Measurements from ENCODE around the gene MAP3K3.

Gene MAP3K3

DNA sequence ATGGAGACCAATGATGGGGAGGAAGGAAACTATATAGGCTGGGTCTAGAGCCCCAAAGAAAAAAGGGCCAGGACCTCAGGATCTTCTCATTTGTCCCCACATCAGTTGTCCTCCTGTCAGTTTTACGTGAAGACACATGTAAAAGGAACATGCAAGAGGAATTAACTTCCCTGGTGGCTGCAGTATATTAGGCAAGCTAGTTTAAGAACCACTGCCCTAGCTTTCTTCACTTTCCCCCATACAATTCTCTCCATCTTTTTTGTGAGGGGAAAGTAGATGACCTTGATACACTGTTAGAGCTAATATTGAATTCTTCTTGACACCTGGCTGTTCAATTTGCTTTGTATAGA, 2.3 kb downstream of the MAP3K3 start:
- Histone ChIP-seq H3K27me3 (ENCODE audit: control insufficient read depth, insufficient read depth, low read length) (no peaks in the 10 kb centered on the region), H3K4me1 (ENCODE audit: control insufficient read depth, insufficient read depth, low read length) (peaks cover 22% of the 10 kb centered on the region), H3K9me3 (replicated peaks; ENCODE audit: low read length) (no peaks in the 10 kb centered on the region), H3K4me2 (ENCODE audit: low read length) (peak overlapping the region; percentile 92), H3K9ac (ENCODE audit: low read depth, low read length) (no peak overlapping the region), H3K4me3 (ENCODE audit: low read length) (no peak overlapping the region), H3K36me3 (ENCODE audit: insufficient read depth, low read length) (no peaks in the 10 kb centered on the region)

DNA sequence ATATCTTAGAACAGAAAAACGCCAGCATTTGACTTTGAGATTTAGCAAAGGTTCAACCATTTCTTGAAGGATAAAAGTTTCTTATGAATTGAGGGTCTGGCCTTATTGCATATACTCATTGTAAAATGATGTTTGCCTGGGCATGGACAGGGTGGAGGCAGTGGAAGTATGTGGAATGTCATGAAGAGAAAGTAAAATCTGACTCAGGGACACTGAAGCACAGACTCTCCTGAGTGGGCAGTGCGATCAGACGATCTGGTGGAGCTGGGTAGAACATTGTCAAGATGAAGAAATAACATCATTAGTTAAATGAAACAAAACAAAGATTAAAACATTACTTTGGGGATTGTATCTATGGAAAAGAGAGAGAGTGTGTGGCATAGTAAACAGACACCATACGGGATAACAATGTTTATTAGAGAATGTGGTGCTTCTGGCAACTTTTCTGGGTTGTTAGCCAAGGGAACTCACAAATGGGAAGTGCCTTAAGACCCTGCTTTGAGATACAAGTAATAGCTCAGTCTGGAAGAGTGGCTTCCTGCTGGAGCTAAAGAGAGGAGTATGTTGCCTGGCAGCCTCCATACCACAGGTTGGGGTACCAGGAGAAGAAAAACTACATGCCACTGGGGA, 4.4 kb downstream of the MAP3K3 start:
- no peak overlapping the region for H3K9ac ChIP-seq (ENCODE audit: low read depth, low read length)
- H3K27me3 ChIP-seq (ENCODE audit: control insufficient read depth, insufficient read depth, low read length): no peaks in the 10 kb centered on the region
- no peak overlapping the region for H3K4me3 ChIP-seq (ENCODE audit: low read length)

DNA sequence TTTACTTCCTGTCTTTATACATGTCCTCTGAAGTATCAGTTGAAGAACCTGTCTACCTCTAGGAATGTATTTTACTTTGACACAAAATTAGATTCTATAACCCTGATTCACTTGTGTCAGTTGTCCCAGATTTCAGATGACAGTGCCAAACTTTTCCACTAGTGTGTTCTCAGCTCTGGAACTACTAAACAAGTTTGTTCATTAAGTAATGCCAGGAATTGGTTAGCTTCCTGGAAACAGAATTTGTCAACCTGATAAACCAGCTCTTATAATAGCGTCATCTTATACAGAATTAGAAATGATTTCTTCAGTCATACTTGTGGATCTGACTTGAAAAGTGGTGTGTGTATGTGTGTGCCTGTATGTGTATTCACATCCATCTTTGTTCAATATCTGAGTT, 7.4 kb downstream of the MAP3K3 start:
- H3K4me1 ChIP-seq (ENCODE audit: control insufficient read depth, insufficient read depth, low read length): peaks cover 12% of the 10 kb centered on the region
- peaks cover 13% of the 10 kb centered on the region for H3K36me3 ChIP-seq (ENCODE audit: insufficient read depth, low read length)
- H3K4me2 ChIP-seq (ENCODE audit: low read length): no peak overlapping the region

More for the DNA sequence above, 4.4 kb downstream of the MAP3K3 start:
- Histone ChIP-seq H3K36me3 (ENCODE audit: insufficient read depth, low read length) (no peaks in the 10 kb centered on the region), H3K9me3 (replicated peaks; ENCODE audit: low read length) (no peaks in the 10 kb centered on the region), H3K4me2 (ENCODE audit: low read length) (peak overlapping the region; percentile 32), H3K4me1 (ENCODE audit: control insufficient read depth, insufficient read depth, low read length) (peaks cover 22% of the 10 kb centered on the region)

DNA sequence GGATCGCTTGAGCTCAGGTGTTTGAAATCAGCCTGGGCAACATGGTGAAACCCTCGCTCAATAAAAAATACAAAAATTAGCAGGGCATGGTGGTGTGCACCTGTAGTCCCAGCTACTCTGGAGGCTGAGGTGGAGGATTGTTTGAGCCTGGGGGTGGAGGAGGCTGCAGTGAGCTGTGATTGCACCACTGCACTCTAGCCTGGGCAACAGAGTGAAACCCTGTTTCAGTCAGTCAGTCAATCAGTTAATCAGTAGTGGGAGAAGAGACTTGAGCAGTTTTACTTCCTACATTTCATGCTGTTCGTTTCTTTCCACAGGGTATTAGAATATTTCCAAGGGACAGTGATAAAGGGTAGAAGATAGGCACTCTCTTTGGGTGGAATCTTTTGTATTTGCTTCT, 8.8 kb downstream of the MAP3K3 start:
- Histone ChIP-seq H3K9ac (ENCODE audit: low read depth, low read length) (no peak overlapping the region), H3K4me3 (ENCODE audit: low read length) (no peak overlapping the region), H3K4me2 (ENCODE audit: low read length) (no peak overlapping the region), H3K4me1 (ENCODE audit: control insufficient read depth, insufficient read depth, low read length) (peaks cover 12% of the 10 kb centered on the region), H3K36me3 (ENCODE audit: insufficient read depth, low read length) (peaks cover 18% of the 10 kb centered on the region), H3K9me3 (replicated peaks; ENCODE audit: low read length) (no peaks in the 10 kb centered on the region), H3K27me3 (ENCODE audit: control insufficient read depth, insufficient read depth, low read length) (no peaks in the 10 kb centered on the region)

More for the DNA sequence above, 7.4 kb downstream of the MAP3K3 start:
- Histone ChIP-seq H3K4me3 (ENCODE audit: low read length) (no peak overlapping the region), H3K27me3 (ENCODE audit: control insufficient read depth, insufficient read depth, low read length) (no peaks in the 10 kb centered on the region), H3K9me3 (replicated peaks; ENCODE audit: low read length) (no peaks in the 10 kb centered on the region), H3K9ac (ENCODE audit: low read depth, low read length) (no peak overlapping the region)

DNA sequence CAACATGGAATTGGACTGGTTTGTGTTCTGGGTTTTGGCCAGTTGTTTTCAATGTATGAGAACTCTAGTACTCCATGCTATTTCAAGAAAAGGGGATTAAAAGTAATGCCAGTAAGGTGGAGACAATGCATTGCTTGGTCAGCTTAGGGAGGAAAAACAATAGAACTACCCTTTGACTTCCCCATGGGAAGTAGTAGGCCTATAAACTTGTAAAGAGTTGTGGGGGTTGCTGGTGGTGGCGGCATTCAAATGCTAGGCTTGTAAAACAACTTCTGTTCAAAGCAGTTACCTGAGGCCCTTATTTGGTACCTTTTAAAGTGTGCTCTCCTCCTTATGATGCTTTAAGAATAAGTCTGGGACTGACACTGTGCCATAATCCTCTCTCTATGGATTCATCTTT, 9.4 kb downstream of the MAP3K3 start:
- H3K4me3 ChIP-seq (ENCODE audit: low read length): no peak overlapping the region
- peaks cover 6% of the 10 kb centered on the region for H3K4me1 ChIP-seq (ENCODE audit: control insufficient read depth, insufficient read depth, low read length)
- H3K9me3 ChIP-seq (replicated peaks; ENCODE audit: low read length): no peaks in the 10 kb centered on the region
- no peak overlapping the region for H3K9ac ChIP-seq (ENCODE audit: low read depth, low read length)
- peaks cover 21% of the 10 kb centered on the region for H3K36me3 ChIP-seq (ENCODE audit: insufficient read depth, low read length)
- no peaks in the 10 kb centered on the region for H3K27me3 ChIP-seq (ENCODE audit: control insufficient read depth, insufficient read depth, low read length)
- no peak overlapping the region for H3K4me2 ChIP-seq (ENCODE audit: low read length)

DNA sequence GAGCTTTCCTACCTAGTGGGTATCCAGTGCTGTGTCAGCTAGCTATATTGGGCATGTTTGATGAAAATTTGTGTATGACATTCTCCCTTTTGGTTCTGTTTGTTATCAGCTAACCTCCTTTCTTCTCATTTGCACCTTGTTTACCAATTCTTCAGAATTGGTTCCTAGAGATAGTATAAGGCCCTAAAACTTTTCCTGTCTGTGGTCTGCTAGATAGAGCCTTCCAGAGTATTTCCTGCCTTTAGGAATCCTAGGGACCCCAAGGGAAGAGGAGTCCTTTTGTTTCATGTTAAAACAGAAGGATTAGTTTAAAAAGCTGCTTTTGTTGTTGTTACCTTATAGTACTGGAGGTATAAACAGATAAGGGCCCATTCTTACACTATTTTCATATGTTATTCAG, 11.5 kb downstream of the MAP3K3 start:
- no peaks in the 10 kb centered on the region for H3K4me1 ChIP-seq (ENCODE audit: control insufficient read depth, insufficient read depth, low read length)
- no peak overlapping the region for H3K4me2 ChIP-seq (ENCODE audit: low read length)
- H3K9me3 ChIP-seq (replicated peaks; ENCODE audit: low read length): no peaks in the 10 kb centered on the region
- H3K27me3 ChIP-seq (ENCODE audit: control insufficient read depth, insufficient read depth, low read length): no peaks in the 10 kb centered on the region
- H3K36me3 ChIP-seq (ENCODE audit: insufficient read depth, low read length): peaks cover 28% of the 10 kb centered on the region
- no peak overlapping the region for H3K9ac ChIP-seq (ENCODE audit: low read depth, low read length)
- no peak overlapping the region for H3K4me3 ChIP-seq (ENCODE audit: low read length)

DNA sequence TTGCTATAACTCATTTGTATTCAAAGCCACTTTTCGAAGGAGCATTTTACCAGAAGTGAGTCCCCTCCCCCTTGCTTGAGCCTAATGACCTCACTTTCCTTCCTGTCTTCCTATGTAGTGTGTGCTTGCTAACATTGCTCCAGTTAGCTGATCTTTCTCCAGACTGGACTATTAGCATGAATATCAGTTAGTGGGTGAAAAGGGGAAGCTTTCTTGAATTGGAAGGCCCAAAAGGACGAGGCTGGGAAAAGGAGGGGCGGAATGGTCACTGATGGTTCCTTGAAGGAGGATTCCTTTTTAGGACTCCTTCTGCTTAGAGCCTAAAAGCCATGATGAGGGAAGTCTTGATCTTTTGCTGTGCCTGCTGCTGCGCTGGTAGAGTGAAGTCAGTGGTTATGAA, 11.9 kb downstream of the MAP3K3 start:
- no peaks in the 10 kb centered on the region for H3K9me3 ChIP-seq (replicated peaks; ENCODE audit: low read length)

DNA sequence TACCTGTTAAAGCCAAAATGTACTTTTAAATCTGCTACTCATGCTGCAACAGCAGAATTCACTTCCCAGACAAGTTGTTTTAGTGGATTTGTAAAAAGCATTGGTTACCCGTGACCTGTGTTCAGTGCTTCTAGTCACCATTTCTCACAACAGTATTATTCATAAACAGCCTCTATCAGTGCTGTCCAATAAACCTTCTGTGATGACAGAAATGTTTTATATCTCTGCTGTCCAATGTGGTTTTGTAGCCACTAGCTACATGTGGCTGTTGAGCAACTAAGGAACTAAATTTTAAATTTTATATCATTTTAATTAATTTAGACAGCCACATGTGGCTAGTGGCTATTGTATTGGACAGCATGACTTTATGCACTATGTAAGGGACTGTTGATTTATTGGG, 12.6 kb downstream of the MAP3K3 start:
- Histone ChIP-seq H3K36me3 (ENCODE audit: insufficient read depth, low read length) (peaks cover 28% of the 10 kb centered on the region), H3K9ac (ENCODE audit: low read depth, low read length) (no peak overlapping the region), H3K9me3 (replicated peaks; ENCODE audit: low read length) (no peaks in the 10 kb centered on the region), H3K4me1 (ENCODE audit: control insufficient read depth, insufficient read depth, low read length) (no peaks in the 10 kb centered on the region), H3K4me3 (ENCODE audit: low read length) (no peak overlapping the region), H3K4me2 (ENCODE audit: low read length) (no peak overlapping the region), H3K27me3 (ENCODE audit: control insufficient read depth, insufficient read depth, low read length) (no peaks in the 10 kb centered on the region)

More for the DNA sequence above, 11.9 kb downstream of the MAP3K3 start:
- no peaks in the 10 kb centered on the region for H3K4me1 ChIP-seq (ENCODE audit: control insufficient read depth, insufficient read depth, low read length)
- no peaks in the 10 kb centered on the region for H3K27me3 ChIP-seq (ENCODE audit: control insufficient read depth, insufficient read depth, low read length)
- no peak overlapping the region for H3K9ac ChIP-seq (ENCODE audit: low read depth, low read length)
- no peak overlapping the region for H3K4me2 ChIP-seq (ENCODE audit: low read length)
- H3K36me3 ChIP-seq (ENCODE audit: insufficient read depth, low read length): peaks cover 28% of the 10 kb centered on the region
- H3K4me3 ChIP-seq (ENCODE audit: low read length): no peak overlapping the region

DNA sequence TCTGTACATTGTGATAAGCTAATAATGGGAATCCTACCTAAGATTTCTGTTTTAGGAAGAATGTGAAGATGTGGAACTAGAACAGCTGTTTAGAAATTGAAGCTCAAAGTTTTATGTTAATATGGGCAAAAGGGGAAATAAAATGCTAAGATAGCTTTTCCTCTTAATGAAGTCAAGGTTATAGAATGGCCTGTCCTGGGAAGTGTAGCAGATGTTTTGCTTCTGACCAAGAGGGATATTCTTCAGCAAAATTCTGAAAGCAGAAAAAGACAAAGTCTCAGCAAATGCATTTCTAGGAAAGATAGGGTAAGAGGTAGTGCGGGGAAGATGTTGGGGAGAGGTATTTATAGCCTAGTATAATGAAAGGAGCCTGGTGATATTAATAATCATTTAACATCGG, 13.1 kb downstream of the MAP3K3 start:
- no peaks in the 10 kb centered on the region for H3K4me1 ChIP-seq (ENCODE audit: control insufficient read depth, insufficient read depth, low read length)
- H3K9me3 ChIP-seq (replicated peaks; ENCODE audit: low read length): no peaks in the 10 kb centered on the region
- no peak overlapping the region for H3K4me3 ChIP-seq (ENCODE audit: low read length)
- H3K4me2 ChIP-seq (ENCODE audit: low read length): no peak overlapping the region
- H3K36me3 ChIP-seq (ENCODE audit: insufficient read depth, low read length): peaks cover 28% of the 10 kb centered on the region
- no peaks in the 10 kb centered on the region for H3K27me3 ChIP-seq (ENCODE audit: control insufficient read depth, insufficient read depth, low read length)
- no peak overlapping the region for H3K9ac ChIP-seq (ENCODE audit: low read depth, low read length)

DNA sequence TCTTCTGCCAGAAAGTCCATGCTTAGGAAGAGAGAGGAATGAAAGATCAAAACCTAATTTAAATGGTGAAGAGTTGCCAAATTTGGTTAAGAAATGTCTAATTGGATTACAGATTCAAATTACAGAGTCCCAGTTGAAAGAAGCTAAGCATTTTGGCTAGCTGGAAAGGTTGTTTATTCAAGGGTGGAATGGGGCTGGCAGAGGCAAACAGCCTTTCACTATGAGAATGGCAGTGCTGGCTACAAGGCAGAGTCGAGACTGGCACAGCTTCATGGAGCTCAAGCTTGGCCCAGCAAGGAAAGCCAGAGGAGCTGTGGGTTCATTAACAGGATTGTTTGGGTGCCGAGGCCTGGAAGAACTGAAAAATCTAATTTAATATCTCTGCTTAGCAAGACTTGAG, 13.6 kb downstream of the MAP3K3 start:
- no peak overlapping the region for H3K4me2 ChIP-seq (ENCODE audit: low read length)
- H3K9me3 ChIP-seq (replicated peaks; ENCODE audit: low read length): no peaks in the 10 kb centered on the region
- H3K4me3 ChIP-seq (ENCODE audit: low read length): no peak overlapping the region
- H3K4me1 ChIP-seq (ENCODE audit: control insufficient read depth, insufficient read depth, low read length): no peaks in the 10 kb centered on the region
- no peaks in the 10 kb centered on the region for H3K27me3 ChIP-seq (ENCODE audit: control insufficient read depth, insufficient read depth, low read length)
- peaks cover 28% of the 10 kb centered on the region for H3K36me3 ChIP-seq (ENCODE audit: insufficient read depth, low read length)
- no peak overlapping the region for H3K9ac ChIP-seq (ENCODE audit: low read depth, low read length)

DNA sequence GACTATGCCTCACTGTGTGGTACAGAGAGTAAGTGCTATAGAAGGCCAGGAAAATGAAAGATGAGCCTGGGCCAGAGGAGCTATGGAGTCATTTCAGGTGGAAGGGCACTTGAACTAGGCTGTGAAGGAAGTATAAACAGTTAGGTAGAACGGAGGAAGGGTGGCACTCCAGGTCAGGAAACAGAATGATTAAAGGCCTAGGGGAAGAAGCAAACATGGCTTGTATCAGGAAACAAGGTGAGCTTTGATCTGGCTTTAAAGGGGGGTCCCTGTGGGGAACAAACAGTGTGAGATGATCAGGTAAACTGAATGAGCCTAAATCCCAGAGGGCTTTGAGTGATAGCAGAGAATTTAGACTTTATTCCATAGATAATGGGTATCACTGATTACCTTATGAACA, 16.9 kb downstream of the MAP3K3 start:
- Histone ChIP-seq H3K27me3 (ENCODE audit: control insufficient read depth, insufficient read depth, low read length) (no peaks in the 10 kb centered on the region), H3K9me3 (replicated peaks; ENCODE audit: low read length) (no peaks in the 10 kb centered on the region), H3K4me2 (ENCODE audit: low read length) (no peak overlapping the region), H3K36me3 (ENCODE audit: insufficient read depth, low read length) (peaks cover 20% of the 10 kb centered on the region), H3K9ac (ENCODE audit: low read depth, low read length) (no peak overlapping the region), H3K4me1 (ENCODE audit: control insufficient read depth, insufficient read depth, low read length) (no peaks in the 10 kb centered on the region), H3K4me3 (ENCODE audit: low read length) (no peak overlapping the region)

DNA sequence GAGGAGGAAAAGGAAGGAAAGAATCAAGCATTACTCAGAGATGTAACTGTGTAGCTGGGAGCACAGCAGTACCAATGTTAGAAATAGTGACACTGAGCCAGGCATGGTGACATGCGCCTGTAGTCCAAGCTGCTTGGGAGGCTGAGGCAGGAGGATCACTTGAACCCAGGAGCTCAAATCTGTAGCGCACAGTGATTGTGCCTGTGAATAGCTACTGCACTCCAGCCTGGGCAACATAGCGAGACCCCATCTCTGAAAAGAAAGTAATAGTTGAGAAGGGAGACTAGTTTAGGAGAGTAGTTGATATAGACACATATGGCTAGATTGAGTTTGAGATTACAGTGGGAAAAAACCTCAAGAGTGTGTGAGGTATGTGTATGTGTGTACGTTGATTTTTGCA, 17.8 kb downstream of the MAP3K3 start:
- H3K27me3 ChIP-seq (ENCODE audit: control insufficient read depth, insufficient read depth, low read length): no peaks in the 10 kb centered on the region
- no peaks in the 10 kb centered on the region for H3K9me3 ChIP-seq (replicated peaks; ENCODE audit: low read length)
- no peaks in the 10 kb centered on the region for H3K4me1 ChIP-seq (ENCODE audit: control insufficient read depth, insufficient read depth, low read length)
- H3K9ac ChIP-seq (ENCODE audit: low read depth, low read length): no peak overlapping the region
- peaks cover 14% of the 10 kb centered on the region for H3K36me3 ChIP-seq (ENCODE audit: insufficient read depth, low read length)
- H3K4me2 ChIP-seq (ENCODE audit: low read length): no peak overlapping the region
- H3K4me3 ChIP-seq (ENCODE audit: low read length): no peak overlapping the region

Measured in skeletal muscle satellite cell (primary cell).